Measurements from ENCODE around the gene C12orf56. TPM values are rescaled to one million over a fixed set of nuclear protein-coding genes. Genes with fewer than 3 reads are reported as not detected.
"Not testable (repeated sequence)": the region's sequence is repeated elsewhere in the genome, so short reads cannot be mapped to it uniquely, and the experiment has no call there.

The C12orf56 gene
- total RNA-seq, 1 donor from 2014 or later, result 9.2 TPM

DNA sequence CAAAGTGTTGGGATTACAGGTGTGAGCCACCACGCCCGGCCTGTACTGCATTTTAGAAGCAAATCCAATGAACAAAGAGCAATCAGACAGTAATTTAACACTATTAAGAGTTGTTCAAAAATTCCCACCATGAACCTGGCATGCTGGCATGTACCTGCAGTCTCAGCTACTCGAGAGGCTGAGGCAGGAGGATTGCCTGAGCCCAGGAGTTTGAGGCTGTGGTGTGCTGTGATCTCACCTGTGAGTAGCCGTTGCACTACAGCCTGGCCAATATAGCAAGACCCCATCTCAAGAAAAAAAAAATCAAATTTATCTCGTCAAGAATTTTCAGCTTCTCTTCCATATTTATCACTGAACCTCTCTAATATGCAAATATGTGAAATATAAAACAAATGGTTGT lies 128.7 kb downstream of the C12orf56 start:
- DNase-seq (ENCODE audit: low spot score) (no peak), ATAC-seq (no peak)
- intact Hi-C loops (cut with DNase I), result no loop called here

DNA sequence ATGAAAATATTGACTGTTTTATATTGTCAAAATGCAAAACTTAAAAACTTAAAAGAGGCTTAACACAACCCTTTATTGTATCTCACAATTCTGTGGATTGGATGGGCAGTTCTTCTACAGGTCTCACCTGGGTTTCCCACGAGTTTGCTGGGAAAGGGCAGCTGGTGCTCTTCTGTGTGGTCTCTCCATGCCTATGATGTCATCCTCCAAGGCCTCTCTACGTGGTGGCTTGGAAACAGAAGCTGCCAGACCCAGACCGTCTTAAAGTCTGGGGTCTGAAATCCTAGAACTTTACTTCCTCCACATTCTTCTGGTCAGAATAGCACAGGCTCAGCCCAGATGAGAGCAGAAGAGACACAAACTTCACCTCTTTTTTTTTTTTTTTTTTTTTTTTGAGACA lies 132.0 kb downstream of the C12orf56 start:
- ATAC-seq (no peak), DNase-seq (ENCODE audit: low spot score) (no peak)
- intact Hi-C loops (cut with DNase I), result loop anchor here (5.0 kb wide), 1 partner anchor 416 kb away; the partner anchor contains the start of gene SRGAP1

DNA sequence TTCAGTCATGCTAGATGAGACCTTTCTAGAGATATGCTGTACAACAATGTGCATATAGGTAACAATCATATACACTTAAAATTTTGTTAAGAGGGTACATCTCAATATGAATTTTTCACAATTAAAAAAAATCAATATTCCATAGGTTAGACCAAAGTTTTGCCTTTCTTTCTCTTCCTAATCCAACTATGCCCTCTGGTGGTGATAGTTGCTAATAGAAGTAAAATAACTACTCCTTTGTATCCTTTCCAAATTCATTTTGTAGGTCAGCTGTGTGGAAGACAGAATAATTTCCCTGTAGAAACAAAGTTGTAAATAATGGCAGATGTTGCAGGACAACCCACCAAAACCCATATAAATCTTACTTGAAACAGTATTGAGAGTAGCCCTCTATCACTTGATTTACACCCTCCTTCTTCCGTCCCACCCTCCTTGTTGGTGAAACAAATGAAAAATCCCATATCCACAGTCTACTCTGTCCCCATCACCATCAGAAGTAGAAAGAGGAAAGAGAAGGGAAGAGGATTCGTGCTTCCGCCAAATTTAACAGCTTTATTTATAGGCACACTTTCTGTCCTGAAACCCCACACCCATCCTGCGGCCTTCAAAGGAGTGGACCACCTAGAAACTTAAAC lies 134.3 kb downstream of the C12orf56 start:
- intact Hi-C loops (cut with DNase I), result loop anchor here (5.0 kb wide), 1 partner anchor 414 kb away; the partner anchor contains the start of gene SRGAP1
- DNase-seq (ENCODE audit: low spot score) (no peak), ATAC-seq (peak; percentile 24)

DNA sequence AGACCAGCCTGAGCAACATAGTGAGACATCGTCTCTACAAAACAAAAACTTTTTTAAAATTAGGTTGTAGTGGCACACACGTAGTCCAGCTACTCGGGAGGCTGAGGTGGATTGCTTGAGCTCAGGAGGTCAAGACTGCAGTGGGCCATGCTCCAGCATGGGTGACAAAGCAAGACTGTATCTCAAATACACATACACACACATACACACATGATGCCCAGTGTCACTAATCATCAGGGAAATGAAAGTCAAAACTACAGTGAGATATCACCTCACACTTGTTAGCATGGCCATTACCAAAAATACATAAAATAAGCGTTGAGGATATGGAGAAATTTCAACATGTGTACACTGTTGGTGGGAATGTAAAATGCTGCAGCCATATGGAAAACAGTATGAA lies 135.3 kb downstream of the C12orf56 start:
- intact Hi-C loops (cut with DNase I), result loop anchor here (5.0 kb wide), 1 partner anchor 413 kb away; the partner anchor contains the start of gene SRGAP1
- ATAC-seq, result no peak
- no peak for DNase-seq (ENCODE audit: low spot score)

DNA sequence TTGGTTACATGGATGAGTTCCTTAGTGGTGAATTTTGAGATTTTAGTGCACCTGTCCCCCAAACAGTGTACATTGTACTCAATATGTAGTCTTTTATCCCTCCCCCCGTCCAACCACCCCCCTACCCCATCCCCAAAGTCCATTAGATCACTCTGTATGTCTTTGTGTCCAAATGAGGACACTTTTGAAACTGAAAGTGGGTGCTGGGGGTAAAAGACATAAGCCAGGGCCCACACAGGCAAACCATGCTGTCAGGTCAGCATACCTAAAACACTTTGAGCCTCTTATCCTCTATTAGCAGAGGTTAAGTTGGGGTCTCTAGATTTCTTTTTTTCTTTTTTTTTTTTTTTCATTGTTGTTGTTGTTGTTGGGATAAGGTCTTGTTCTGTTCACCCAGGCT lies 137.2 kb downstream of the C12orf56 start:
- ATAC-seq, result no peak

DNA sequence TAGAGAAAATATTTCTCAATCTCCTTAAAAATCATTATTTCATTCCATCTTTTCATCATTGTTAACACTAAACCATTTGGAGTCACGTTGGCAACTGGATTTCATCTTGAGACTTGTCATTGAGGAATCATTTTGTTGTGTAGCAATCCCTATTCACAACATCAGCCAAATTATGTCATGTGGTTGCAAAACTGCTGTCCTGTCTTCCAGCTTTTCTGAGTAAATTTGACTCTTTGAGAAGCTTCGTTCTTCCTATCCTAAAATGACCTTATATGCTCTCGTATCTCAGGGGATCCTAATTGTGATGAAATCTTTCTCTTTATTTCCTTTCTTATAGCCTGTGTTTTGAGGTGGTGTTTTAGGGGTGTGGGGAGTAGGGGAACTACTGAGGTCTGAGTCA lies 137.9 kb downstream of the C12orf56 start:
- ATAC-seq, result peak; percentile 93
- no peak for DNase-seq (ENCODE audit: low spot score)
- intact Hi-C loops (cut with DNase I), result no loop called here

More for the DNA sequence above, 137.2 kb downstream of the C12orf56 start:
- intact Hi-C loops (cut with DNase I), result no loop called here
- DNase-seq (ENCODE audit: low spot score), result no peak

DNA sequence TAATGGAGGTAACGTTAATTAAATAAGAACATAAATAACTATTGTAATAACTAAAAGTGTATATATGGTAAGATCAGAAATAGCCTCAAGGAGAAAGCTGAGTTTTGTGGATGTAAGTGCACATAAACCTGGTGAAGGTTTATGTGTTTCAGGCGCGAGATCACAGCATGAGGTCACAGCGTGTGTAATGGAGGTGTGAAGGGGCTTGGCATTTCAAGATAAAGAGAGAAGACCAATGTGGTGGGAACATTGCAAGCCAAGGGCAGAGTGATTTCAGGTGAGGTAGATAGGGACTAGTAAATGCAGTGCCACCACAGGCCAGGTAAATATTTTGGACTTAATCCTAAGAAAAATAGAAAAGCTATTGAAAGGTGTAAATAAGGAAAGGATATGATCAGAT lies 146.7 kb downstream of the C12orf56 start:
- no peak for DNase-seq (ENCODE audit: low spot score)
- intact Hi-C loops (cut with DNase I), result loop anchor here (10.0 kb wide), 1 partner anchor 59 kb away; no protein-coding TSS in a partner anchor
- no peak for ATAC-seq

DNA sequence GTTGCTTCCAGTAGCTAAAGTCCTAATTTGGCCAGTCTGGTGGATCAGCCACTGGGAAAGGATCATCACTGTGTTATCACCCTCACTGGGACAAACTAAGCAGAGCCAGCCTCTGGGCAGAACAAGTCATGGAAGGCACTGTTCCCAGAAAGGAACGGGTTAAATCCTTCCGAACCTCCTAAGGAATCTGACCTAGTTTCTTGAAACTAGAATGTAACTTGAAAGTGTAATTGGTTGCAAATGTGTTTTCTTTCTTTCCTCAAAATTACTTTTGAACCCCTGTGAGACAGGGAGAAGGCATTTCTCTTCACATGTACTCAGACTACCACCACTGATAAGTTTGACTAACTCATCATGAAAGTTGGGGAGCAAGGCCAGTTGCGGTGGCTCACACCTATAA lies 149.8 kb downstream of the C12orf56 start:
- intact Hi-C loops (cut with DNase I), result loop anchor here (10.0 kb wide), 1 partner anchor 56 kb away; no protein-coding TSS in a partner anchor
- DNase-seq (ENCODE audit: low spot score), result no peak
- ATAC-seq, result no peak

DNA sequence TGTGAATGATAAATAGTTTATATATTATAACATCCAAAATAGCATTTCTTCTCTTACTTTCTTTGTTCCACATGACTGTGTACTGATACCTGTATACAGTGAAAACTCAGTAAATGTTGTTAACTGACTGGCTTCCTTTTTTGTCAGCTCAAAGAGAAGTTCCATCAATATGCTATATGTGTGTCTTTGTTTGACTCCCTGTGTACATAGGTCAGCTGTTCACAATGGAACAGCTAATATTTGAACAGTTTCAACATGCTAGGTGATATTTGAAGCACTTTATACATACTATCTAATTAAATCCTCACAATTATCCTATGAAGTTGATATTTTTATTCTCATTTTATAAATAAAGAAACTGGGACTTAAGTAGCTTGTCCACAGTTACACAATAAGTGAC lies 153.2 kb downstream of the C12orf56 start:
- no peak for ATAC-seq
- intact Hi-C loops (cut with DNase I), result no loop called here
- DNase-seq (ENCODE audit: low spot score), result no peak

DNA sequence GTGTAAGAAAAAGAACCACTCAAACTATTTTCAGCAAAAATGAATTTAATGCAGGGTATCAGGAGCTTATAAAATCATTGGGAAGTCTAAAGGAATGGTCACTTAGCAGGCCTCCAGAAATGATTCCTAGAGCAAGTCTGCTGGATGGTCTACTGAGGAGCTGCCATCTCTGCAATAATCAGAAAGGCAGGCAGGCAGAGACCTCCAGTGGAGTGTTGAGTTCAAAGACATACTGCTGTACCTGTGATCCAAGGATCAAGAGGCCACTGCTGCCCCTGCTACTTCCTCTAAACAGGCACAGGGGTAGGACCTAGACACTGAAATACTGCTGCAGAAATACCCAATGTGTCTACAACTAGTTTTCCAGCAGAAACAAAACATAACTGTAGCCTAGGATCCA lies 154.0 kb downstream of the C12orf56 start:
- ATAC-seq (no peak), DNase-seq (ENCODE audit: low spot score) (no peak)
- intact Hi-C loops (cut with DNase I), result no loop called here

DNA sequence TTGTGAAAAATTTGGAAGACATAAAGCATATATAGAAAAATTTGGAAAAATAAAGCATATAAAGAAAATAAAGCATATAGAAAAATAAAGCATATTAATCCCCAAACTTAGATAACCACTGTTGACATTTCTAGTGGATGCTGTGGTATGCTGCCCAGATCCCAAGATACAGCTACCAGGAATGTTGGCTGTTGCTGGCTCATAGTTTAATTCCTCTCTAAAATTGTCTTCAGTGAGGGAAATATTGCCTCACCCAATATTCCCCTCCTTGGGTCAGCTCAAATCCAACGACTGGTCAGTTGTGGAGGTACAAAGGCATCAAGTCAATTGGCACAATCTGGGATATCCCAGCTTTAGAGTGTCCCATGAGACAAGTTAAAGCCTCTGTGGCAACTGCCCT lies 158.4 kb downstream of the C12orf56 start:
- intact Hi-C loops (cut with DNase I), result no loop called here
- no peak for DNase-seq (ENCODE audit: low spot score)

DNA sequence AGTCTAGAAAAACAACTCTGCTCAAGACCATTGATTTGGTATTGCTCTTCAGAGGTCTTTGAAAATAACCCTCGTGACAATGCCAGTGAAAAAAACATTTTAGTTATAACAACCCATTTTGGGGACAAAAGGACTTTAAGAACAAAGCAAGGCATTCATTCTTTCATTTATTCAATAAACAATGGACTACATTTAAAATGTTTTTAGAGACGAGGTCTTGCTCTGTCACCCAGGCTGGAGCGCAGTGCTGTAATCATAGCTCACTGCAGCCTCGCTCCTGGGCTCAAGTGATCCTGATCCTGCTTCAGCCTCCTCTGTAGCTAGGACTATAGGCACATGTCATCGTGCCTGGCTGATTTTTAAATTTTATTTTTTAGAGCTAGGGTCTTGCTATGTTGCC lies 160.8 kb downstream of the C12orf56 start:
- intact Hi-C loops (cut with DNase I), result no loop called here
- DNase-seq (ENCODE audit: low spot score) (no peak), ATAC-seq (no peak)

More for the DNA sequence above, 158.4 kb downstream of the C12orf56 start:
- ATAC-seq, result no peak

DNA sequence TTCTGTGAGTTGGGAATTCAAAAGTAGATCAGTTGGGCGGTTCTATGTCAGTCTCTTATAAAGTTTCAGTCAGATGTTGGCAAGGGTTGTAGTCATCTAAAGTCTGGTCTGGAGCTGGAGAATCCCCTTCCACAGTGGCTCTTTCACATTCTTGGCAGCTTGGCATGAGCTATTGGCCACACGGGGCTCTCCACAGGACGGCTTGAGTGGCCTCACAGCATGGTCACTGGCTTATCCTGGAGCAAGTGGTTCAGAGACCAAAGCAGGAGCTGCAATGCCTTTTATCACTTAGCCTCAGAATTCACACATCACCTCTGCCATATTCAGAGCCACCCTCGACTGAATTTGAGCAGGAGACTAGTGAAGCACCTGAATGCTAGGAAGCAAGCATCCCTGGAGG lies 161.3 kb downstream of the C12orf56 start:
- ATAC-seq, result no peak
- intact Hi-C loops (cut with DNase I), result no loop called here

DNA sequence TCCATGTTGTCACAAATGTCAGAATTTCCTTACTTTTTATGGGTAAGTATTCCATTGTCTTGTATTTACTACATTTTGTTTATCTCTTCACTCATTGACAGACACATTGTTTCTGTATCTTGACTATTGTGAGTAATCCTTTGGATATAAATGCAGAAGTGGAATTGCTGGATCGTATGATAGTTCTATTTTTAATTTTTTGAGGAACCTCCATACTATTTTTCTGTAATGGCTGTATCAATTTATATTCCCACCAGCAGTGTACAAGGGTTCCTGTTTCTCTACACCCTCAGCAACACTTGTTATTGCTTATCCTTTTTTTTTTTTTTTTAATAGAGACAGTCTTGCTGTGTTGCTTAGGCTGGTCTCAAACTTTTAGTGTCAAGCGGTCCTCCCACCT lies 164.9 kb downstream of the C12orf56 start:
- intact Hi-C loops (cut with DNase I), result no loop called here
- ATAC-seq, result no peak
- no peak for DNase-seq (ENCODE audit: low spot score)

More for the DNA sequence above, 161.3 kb downstream of the C12orf56 start:
- DNase-seq (ENCODE audit: low spot score), result no peak

DNA sequence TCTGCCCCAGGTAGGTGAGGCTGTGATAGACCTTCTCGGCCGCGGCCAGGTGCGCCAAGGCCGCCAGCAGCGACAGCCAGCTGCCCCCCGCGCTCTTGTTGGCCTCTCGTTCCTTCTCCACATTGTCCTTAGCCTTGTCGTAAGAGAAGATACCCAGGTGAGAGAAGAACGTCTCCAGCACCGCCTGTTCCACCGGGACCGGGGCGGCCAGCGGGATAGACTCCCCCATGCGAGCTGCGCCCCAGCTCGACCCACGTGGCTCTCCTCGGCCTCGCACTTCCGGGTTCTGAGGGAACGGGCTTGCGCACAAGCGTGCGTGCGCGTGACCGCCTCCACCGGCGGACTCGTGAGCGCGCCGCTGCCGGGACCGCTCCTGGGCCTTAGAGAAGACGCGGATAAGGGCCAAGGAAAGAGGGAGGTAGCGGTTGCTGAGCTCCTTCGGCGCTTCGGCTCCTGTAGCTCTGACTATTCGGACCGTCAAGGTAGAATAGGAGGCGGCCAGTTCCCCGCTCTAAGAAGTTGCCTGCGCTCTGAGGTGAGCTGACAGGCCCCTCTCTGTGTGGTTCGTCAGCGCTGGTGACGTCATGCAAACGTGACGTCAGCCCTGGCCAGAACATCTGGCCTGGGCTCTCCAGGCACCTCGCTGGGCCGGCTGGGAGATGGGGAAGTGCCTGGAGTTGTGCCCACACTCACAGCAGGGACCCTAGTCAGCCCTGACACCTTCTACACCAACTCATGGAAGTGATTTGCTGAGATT lies 168.4 kb downstream of the C12orf56 start, which contains the start of gene KICS2:
TSS of gene KICS2 (minus strand) at position 288 of the 757 bp plus-strand sequence. CDS start at position 229, 59 bp downstream.
- peak; percentile 99 for ATAC-seq
- intact Hi-C loops (cut with DNase I), result no loop called here
- peak; percentile 95 for DNase-seq (ENCODE audit: low spot score)

DNA sequence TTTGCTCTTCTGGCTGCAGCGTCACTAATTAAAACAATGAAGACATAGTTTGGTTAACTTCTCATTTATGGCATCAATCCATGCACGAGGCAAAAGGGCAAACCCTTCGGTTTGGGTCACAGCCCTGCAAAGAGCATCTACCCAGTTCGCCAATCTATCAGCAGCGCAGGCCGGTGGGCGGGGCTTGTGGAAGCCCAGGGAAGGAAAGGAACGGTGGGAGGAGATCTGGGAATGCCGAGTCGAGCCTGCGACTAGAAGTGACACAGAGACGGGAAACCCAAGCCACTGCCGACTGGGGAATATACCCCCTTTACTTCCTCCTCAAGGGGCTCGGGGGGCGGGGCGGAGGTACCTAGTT lies 168.9 kb downstream of the C12orf56 start:
- peak; percentile 91 for DNase-seq (ENCODE audit: low spot score)
- ATAC-seq, result peak; percentile 87
- intact Hi-C loops (cut with DNase I), result no loop called here

DNA sequence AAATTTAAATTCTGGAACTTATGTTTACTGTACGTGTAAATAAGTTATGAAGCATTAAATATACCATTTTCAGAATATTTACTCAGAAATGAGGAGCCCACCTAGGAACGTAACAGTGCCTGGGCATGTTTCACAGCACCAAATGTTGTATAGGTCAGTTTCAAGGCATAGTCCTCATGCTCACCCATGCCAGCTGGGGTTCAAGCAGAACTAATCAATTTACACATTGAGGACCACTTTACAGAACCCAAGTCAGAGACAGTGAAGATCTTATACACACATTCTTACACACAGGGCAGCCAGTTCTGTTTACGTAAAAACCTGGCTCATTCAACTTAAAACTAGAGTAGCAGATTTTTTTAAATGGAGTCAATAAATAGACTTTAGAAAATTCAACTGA lies 170.5 kb downstream of the C12orf56 start:
- no peak for DNase-seq (ENCODE audit: low spot score)
- ATAC-seq, result no peak
- intact Hi-C loops (cut with DNase I), result no loop called here

DNA sequence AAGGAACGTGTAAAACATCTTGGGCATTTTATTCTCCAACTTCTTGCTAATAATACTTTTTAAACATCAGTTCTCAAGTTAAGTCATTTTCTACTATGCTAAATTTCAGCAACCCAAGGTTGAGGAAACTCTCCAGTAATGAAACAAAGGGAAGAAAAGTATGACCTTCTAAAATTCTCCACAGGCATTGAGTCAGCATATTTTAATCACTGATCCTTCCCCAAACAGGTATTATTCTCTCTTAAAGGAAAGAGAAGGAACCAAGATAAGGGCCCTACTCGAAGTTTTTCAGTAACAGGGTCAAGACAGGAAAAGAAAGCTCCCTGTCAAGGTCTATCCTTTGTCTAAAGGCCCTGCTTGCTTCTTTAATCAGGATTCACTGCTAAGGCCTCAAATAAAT lies 171.4 kb downstream of the C12orf56 start:
- intact Hi-C loops (cut with DNase I), result no loop called here

DNA sequence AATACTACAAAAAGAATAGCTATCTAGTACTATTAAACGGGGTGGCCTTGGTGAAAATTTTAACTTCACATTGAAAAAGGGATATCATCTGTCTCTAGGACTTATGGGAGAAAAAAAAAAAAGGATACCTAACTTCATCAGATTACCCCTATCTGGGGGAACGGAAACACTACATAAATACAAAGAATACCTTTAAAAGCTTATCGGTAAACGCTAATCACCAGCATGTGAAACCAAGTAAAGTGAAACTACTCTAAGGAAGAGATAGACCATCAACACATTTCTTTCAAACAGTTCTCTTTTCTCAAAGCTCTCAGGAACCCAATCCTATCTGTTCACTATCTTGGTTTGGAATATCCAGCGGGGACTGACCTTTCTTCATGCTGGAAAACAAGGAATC lies 172.0 kb downstream of the C12orf56 start:
- no peak for DNase-seq (ENCODE audit: low spot score)
- no peak for ATAC-seq
- intact Hi-C loops (cut with DNase I), result no loop called here

More for the DNA sequence above, 171.4 kb downstream of the C12orf56 start:
- no peak for DNase-seq (ENCODE audit: low spot score)
- no peak for ATAC-seq

DNA sequence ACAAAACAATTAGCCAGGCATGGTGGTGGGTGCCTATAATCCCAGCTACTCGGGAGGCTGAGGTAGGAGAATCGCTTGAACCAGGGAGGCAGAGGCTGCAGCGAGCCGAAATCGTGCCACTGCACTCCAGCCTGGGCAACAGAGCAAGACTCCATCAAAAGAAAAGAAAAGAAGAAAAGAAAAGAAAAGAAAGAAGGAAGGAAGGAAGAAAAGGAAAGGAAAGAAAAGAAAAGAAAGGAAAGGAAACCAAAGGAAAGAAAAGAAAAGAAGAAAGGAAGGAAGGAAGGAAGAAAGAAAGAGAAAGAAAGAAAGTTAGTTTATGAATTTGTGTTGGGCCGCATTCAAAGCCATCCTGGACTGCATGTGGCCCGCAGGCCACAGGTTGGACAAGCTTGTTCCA lies 172.9 kb downstream of the C12orf56 start:
- DNase-seq (ENCODE audit: low spot score); ATAC-seq; intact Hi-C loops (cut with DNase I): not testable (repeated sequence)
